ENCODE measurements around the gene DYNC1H1. TPM values are rescaled to one million over a fixed set of nuclear protein-coding genes. Genes with fewer than 3 reads are reported as not detected.

The DYNC1H1 gene
- total RNA-seq, 2 experiments from 2014 or later: 209 to 291 TPM

DNA sequence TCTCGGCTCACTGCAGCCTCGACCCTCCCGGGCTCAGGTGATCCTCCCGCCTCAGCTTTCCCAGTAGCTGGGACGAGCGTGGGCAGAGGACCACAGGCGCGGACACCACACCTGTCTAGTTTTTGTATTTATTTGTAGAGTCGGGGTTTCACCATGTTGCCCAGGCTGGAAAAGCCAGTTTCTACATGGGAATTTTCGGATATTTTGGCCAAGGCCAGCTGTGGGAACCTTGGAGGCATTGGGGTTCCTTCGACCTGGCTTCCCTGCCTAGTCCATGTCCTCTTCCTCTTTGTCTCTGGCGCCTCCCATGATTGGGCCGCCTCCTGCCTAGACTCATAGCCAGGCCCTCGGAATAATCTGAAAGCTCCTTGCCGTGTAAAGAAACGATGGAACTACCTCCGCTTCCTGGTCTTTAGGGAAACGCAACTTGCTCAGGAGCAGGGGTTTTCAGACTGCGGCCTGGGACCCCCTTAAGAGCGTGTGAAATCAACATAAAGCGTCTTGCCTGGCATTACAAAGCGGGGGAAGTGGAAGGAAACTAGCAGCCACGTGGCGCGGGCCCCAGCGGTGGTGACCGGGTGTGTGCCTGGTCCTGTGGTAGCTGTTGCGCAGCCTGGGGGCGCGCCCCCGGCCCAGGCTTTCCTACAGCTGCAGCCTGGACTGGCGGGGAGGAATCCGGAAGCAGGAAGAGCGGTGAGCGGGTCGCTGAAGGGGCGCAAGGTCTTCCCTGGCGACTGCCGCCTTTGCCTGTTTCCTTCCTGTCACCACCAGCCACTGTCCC is 123.8 kb downstream of the DYNC1H1 start:
- intact Hi-C loops (cut with micrococcal nuclease; ENCODE audit: unreplicated experiment): loop anchor here (1.0 to 2.0 kb wide), 3 partner anchors 51 to 228 kb away; partner anchors contain the start of genes DYNC1H1 and WDR20
- Histone ChIP-seq H4K20me1 (ENCODE audit: insufficient read depth, low read length) (peaks cover 30% of the 10 kb centered on the region), H3K4me1 (ENCODE audit: insufficient read depth, low read length, poor library complexity, severe bottlenecking) (peaks cover 42% of the 10 kb centered on the region), H3K79me2 (ENCODE audit: insufficient read depth, low read depth, low read length) (peaks cover 36% of the 10 kb centered on the region), H3K4me2 (ENCODE audit: low read length) (peak overlapping the region; percentile 98), H3K4me3 (ENCODE audit: low read depth, low read length, poor library complexity, severe bottlenecking) (peak overlapping the region; percentile 93), H3K27ac (ENCODE audit: low read depth, low read length, poor library complexity, severe bottlenecking) (peak overlapping the region; percentile 66), H2AFZ (ENCODE audit: low read length) (peak overlapping the region; percentile 44), H3K9me3 (ENCODE audit: low read length) (no peaks in the 10 kb centered on the region), H3K36me3 (ENCODE audit: insufficient read depth, low read length) (peaks cover 32% of the 10 kb centered on the region), H3K9me2 (ENCODE audit: insufficient read depth, low read length) (no peaks in the 10 kb centered on the region)
- ChIA-PET POLR2A (interaction anchor here (0.6 to 1.2 kb wide), 9 partner anchors 8 to 318 kb away, joined by 3 to 9 read pairs (median 4); partner anchors contain the start of gene ZNF839), CTCF (ENCODE audit: unreplicated experiment) (no interaction called here)
- peak; percentile 65 for DNase-seq (ENCODE audit: low spot score)
- TF ChIP-seq, protein P1, sequence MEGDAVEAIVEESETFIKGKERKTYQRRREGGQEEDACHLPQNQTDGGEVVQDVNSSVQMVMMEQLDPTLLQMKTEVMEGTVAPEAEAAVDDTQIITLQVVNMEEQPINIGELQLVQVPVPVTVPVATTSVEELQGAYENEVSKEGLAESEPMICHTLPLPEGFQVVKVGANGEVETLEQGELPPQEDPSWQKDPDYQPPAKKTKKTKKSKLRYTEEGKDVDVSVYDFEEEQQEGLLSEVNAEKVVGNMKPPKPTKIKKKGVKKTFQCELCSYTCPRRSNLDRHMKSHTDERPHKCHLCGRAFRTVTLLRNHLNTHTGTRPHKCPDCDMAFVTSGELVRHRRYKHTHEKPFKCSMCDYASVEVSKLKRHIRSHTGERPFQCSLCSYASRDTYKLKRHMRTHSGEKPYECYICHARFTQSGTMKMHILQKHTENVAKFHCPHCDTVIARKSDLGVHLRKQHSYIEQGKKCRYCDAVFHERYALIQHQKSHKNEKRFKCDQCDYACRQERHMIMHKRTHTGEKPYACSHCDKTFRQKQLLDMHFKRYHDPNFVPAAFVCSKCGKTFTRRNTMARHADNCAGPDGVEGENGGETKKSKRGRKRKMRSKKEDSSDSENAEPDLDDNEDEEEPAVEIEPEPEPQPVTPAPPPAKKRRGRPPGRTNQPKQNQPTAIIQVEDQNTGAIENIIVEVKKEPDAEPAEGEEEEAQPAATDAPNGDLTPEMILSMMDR (conservative IDR thresholded peaks at IDR 0.05; ENCODE audit: low read length): no peak
- TSS peak; percentile 81 for BruUV-seq (replicated peaks)

DNA sequence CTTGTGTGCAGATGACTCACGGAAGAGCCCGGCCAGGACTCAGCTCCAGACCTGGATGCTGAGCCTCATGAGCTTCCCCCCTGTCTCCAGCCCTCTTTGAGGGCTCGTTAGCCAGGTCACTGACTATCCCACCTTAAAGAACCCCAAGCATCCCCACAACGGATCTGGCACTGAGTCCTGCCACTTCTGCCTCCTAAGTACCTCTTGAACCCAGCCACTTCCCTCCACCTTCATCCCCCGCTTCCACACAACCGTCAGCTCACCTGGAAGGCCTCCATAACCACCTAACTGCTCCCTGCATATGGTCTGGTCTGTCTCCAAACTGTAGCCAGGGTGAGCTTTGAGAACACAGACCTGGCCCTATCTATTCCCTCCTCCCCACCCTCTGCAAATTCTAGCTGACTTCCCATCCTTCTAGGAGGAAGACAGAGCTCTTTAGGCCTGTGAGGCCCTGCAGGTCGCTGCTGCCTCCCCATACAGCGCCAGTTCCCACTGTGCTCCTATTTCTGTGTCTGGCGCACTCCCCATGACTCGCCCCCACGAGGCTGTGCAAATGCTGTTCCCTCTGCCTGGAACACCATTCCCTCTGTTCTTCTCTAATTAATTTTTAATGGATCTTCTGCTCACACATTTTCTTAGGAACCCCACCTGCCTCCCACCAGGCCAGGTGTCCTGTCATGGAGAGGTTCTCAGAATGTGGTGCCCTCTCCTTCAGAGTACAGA is 125.4 kb downstream of the DYNC1H1 start:
- no peak overlapping the region for H3K4me3 ChIP-seq (ENCODE audit: low read depth, low read length, poor library complexity, severe bottlenecking)
- TF ChIP-seq, protein P1 (conservative IDR thresholded peaks at IDR 0.05; ENCODE audit: low read length): no peak
- no peak for TF ChIP-seq EZH2phosphoT487 (IDR thresholded peaks at IDR 0.05; ENCODE audit: borderline replicate concordance, low read depth, low read length)
- POLR2A ChIA-PET: no interaction called here
- H3K9me3 ChIP-seq (ENCODE audit: low read length): no peaks in the 10 kb centered on the region
- no TSS peak for BruUV-seq (replicated peaks)
- H3K79me2 ChIP-seq (ENCODE audit: insufficient read depth, low read depth, low read length): peaks cover 20% of the 10 kb centered on the region
- H3K9me2 ChIP-seq (ENCODE audit: insufficient read depth, low read length): no peaks in the 10 kb centered on the region
- H3K36me3 ChIP-seq (ENCODE audit: insufficient read depth, low read length): peaks cover 17% of the 10 kb centered on the region
- H2AFZ ChIP-seq (ENCODE audit: low read length): no peak overlapping the region
- intact Hi-C loops (cut with micrococcal nuclease; ENCODE audit: unreplicated experiment): loop anchor here (2.0 kb wide), 1 partner anchor 125 kb away; the partner anchor contains the start of gene DYNC1H1
- peaks cover 26% of the 10 kb centered on the region for H3K4me1 ChIP-seq (ENCODE audit: insufficient read depth, low read length, poor library complexity, severe bottlenecking)
- no peak overlapping the region for H3K4me2 ChIP-seq (ENCODE audit: low read length)
- CTCF ChIA-PET (ENCODE audit: unreplicated experiment): no interaction called here
- H4K20me1 ChIP-seq (ENCODE audit: insufficient read depth, low read length): peaks cover 14% of the 10 kb centered on the region
- H3K27ac ChIP-seq (ENCODE audit: low read depth, low read length, poor library complexity, severe bottlenecking): no peak overlapping the region
- no peak for DNase-seq (ENCODE audit: low spot score)

Data from OCI-LY7 (cell line).